HG02885 (cell line): ENCODE measurements around the gene EXD3.

ENCODE experiments used
- ATAC-seq: cut with Tn5 transposase; IDR thresholded peaks from one replicate; pipeline ENCODE4 v1.9.1; 2021; ENCODE audit warnings: mild to moderate bottlenecking; ENCODE audit not compliant: unreplicated experiment, poor library complexity

Gene EXD3

GRCh38 chr9:137320555-137321384 lies 102.2 kb downstream of the EXD3 start:
- no peak for ATAC-seq

DNA sequence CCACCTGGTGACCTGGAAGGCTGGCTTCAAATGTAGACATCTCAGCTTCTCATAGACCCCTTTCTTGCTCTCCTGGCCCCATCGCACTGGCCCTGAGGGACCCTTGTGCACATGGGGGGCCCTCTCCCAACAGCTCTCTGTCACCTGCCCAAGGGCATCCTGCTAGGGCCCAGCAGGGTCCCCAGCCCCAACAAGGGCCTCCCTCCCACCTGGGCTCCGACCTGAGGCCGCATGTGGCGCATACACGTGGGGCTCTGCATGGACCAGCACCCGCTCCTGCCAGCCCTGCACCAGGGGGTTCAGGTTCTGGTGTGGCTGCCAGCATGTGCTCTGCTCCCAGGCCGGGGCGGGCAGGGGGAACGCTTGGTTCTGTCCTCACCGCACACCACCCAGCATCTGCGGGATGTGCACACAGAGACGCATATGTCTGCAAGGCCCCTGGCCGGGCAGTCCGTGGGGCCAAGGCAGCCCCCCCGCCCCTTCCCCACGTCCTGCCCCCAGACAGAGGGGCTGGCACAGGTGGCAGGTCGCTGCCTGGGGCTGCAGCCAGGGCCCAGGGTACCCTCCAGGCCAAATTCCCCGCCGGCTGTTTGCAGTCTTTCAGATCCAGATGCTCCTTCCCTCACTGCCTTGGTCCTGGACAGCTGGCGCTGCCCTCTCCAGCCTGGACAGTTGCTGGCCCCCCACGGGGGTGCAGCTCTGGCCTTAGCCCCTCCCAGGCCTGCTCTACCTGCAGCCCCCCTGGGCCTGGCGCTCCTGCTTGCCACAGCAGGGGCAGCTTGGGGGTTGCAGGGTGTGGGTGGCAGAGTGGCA lies 103.0 kb downstream of the EXD3 start:
- no peak for ATAC-seq

- ATAC-seq, result no peak
Observed at GRCh38 chr9:137319011-137319738, 103.8 kb downstream of the EXD3 start.

DNA sequence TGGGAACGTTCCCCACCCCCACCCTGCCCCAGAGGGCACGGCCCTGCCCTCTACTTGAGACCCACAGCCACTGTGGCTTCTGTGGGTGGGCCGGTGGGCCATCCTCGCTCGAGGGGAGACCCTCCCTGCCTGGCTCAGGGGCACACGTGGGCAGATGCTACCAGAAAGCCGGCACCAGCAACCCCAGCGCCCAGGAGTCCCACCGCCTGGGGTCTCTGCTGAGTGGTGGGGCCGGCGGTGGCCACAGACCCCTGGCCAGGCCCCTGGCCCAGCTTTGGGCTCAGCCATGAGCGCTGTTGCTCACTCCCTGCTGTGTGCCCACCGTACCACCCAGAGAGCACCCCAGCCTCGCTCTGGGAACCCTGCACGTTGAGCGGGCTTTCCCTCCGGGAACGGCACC lies 104.4 kb downstream of the EXD3 start:
- no peak for ATAC-seq

- ATAC-seq, result no peak
Observed at GRCh38 chr9:137317718-137318511, 105.0 kb downstream of the EXD3 start.

DNA sequence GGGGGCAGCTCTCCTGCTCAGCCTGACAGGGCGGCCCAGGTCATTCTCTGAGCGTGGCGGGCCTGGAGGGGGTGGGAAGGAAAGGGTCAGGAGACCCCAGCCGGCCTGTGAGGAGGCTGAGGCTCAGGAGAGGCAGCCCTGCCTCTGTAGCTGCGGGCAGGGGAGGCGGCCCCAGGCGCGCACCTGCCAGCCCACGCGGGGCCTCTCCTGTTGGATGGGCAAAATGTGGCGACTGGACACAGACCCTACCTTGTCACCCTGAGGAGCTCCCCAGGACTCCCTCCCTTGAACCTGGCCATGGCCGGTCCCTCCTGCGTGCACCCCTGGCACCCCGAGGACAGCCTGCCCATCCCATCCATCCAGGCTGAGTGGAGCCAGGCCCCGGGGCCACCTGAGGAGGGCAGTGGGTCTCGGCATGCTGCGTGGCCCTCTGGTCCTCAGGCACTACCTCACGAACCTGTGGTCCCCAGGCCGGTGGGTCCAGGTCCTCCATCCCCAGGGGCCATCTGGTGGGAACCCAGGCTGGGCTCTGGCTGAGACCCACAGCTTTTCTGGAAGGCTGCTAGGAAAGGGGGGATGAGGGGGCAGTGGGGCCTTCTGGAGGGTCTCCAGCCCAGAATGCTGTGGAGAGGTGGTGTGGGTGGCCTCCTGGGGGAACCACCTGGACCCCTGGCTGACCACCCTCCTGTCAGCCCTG lies 105.8 kb downstream of the EXD3 start:
- no peak for ATAC-seq

DNA sequence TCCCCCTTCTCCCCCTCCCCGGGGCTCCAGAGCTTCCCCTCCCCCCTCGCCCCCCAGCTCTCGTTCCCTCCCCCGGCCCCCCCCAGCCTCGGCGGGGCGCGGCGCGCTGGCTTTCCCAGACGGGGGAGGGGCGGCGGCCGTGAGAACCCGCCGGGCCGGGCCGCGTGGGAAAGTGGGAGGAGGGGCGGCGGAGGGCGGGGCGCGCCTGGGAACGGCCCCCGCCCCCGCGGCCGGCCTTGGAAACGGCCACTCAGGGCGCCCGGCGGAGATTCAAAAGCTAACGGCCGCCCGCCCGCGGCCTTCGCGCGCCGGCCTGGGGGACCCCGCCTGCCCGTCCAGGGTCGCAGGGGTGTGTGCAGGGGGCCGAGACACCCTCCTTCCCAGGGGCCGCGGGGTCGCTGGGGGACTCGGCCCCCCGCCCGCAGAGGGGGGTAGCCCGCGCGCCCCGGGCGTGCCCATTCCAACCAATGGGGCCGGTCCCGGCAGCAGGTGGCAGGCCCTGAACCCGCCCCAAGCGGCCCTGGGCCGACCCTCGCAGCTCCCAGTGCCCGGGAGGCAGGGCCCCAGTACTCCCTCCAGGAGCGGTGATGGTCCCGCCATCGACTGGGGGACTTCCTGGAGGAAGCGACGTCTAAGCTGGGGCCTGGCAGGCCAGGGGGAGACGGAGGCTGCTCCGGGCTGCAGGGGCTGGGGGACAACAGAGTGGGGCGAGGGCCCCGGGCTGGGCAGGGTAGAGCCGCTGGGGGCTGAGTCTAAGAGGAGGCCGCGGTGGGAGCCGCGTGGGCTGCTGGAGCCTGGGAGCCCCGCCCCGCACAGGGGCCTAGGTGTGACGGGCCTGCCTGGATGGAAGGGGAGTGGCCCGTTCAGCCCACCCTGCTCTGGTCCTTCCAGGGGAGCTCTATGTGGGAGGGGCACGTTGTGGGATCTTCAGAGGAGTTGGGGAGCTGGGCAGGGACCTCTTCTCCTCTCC lies 106.7 kb downstream of the EXD3 start:
- no peak for ATAC-seq

- no peak for ATAC-seq
Observed at GRCh38 chr9:137315581-137316011, 107.4 kb downstream of the EXD3 start.

- no peak for ATAC-seq
Observed at GRCh38 chr9:137314561-137315560, 108.1 kb downstream of the EXD3 start.

GRCh38 chr9:137313956-137314560 lies 108.9 kb downstream of the EXD3 start:
- no peak for ATAC-seq

- no peak for ATAC-seq
Observed at GRCh38 chr9:137313326-137313936, 109.5 kb downstream of the EXD3 start.

- ATAC-seq, result no peak
Observed at GRCh38 chr9:137312852-137313325, 110.1 kb downstream of the EXD3 start.

GRCh38 chr9:137311986-137312851 lies 110.7 kb downstream of the EXD3 start:
- no peak for ATAC-seq

- no peak for ATAC-seq
Observed at GRCh38 chr9:137311171-137311985, 111.6 kb downstream of the EXD3 start.
